ENCODE data around the gene FHL3.

GRCh38 chr1:38041936-38042834, 36.9 kb upstream of the FHL3 start:
- no peak for TF ChIP-seq CTCF (IDR thresholded peaks at IDR 0.05)
- no peak for TF ChIP-seq POLR2A (IDR thresholded peaks at IDR 0.05)

All from esophagus squamous epithelium (tissue), 4 donors.